Sigmoid colon (tissue), 7 donors: ENCODE data around the gene PLXNA3. TPM values are rescaled to one million over a fixed set of nuclear protein-coding genes. Genes with fewer than 3 reads are reported as not detected.
"Not testable (repeated sequence)": the region's sequence is repeated elsewhere in the genome, so short reads cannot be mapped to it uniquely, and the experiment has no call there.

Experiments used
- DNase-seq: peaks from one replicate; pipeline ENCODE4 v3.0.0-alpha.2; 2019
- H3K27ac ChIP-seq, 4 donors: fragments of 200-600 bp; sonication (generic); one replicate each; pipeline ENCODE4 v1.5.1; 2016 to 2019; ENCODE audit warnings: mild to moderate bottlenecking in 1 of 4
- H3K27me3 ChIP-seq, 3 donors: fragments of 200-600 bp; sonication (generic); one replicate each; pipeline ENCODE4 v1.5.1; 2019; ENCODE audit warnings: mild to moderate bottlenecking in 1 of 3
- H3K36me3 ChIP-seq, 4 donors: fragments of 200-600 bp; sonication (generic); one replicate each; pipeline ENCODE4 v1.5.1; 2016 to 2019
- H3K4me1 ChIP-seq, 4 donors: fragments of 200-600 bp; sonication (generic); one replicate each; pipeline ENCODE4 v1.5.1; 2017 to 2019
- H3K4me3 ChIP-seq, 4 donors: fragments of 200-600 bp; sonication (generic); one replicate each; pipeline ENCODE4 v1.5.1; 2017 to 2019; ENCODE audit warnings: mild to moderate bottlenecking in 2 of 4, moderate library complexity in 1 of 4
- H3K9me3 ChIP-seq, 4 donors: fragments of 200-600 bp in 3 of 4; sonication (generic) in 3 of 4; one replicate each; pipeline versions ENCODE4 v1.5.1 to v1.6.1; 2013 to 2019
- CTCF ChIP-seq, 4 experiments: fragments of 450-650 bp in 3 of 4; fragments of 200-600 bp in 1 of 4; IDR thresholded peaks; one replicate each; pipeline ENCODE4 v1.5.1; 2016 to 2019; ENCODE audit warnings: antibody characterized with exemption in 4 of 4, mild to moderate bottlenecking in 3 of 4, moderate library complexity in 2 of 4
- EP300 ChIP-seq, 4 donors: sonication (generic); formaldehyde crosslinking; IDR thresholded peaks; one replicate each; pipeline ENCODE4 v1.6.1; 2017; ENCODE audit warnings: antibody characterized with exemption in 4 of 4
- POLR2A ChIP-seq, 2 donors: fragments of 450-650 bp; IDR thresholded peaks; one replicate each; pipeline ENCODE4 v1.6.1; 2016; ENCODE audit warnings: antibody characterized with exemption in 2 of 2, mild to moderate bottlenecking in 2 of 2, moderate library complexity in 2 of 2
- POLR2AphosphoS5 ChIP-seq, 4 donors: sonication (generic); formaldehyde crosslinking; IDR thresholded peaks; one replicate each; pipeline ENCODE4 v1.6.1; 2017; ENCODE audit warnings: antibody characterized with exemption in 4 of 4
- WGBS, 2 donors: extraction: QIAGEN DNeasy Blood & Tissue Kit; methylation state at CpG; one replicate each; pipeline ENCODE4 v1.1.7; 2013; 5-methylcytosine and 5-hydroxymethylcytosine counted together
- intact Hi-C: fragments of 100-400 bp; cut with DNase I; formaldehyde crosslinking; loops from one replicate; pipeline ENCODE4 v1.15.1; 2023
- polyA plus RNA-seq, 3 donors: library from polyadenylated mRNA; stranded (reverse); fragments of 200-250 nt; gene quantifications; one replicate each; pipeline ENCODE4 v1.2.3, GENCODE V29; 2013
- total RNA-seq, 4 donors: library from RNA; depleted of rRNA; stranded (reverse); fragments of >200 nt; gene quantifications; one replicate each; pipeline ENCODE4 v1.1.0, GENCODE V29; 2016
- donor health status: healthy with polysubstance abuse.
- donor health status: Bipolar disorder and iron deficiency.
- donor health status: healthy.

The PLXNA3 gene
- total and polyA plus RNA-seq, 7 donors = 3.1 to 22.9 (median 6.1) TPM

- TF ChIP-seq POLR2AphosphoS5 (IDR thresholded peaks at IDR 0.05) (no peak), CTCF (IDR thresholded peaks at IDR 0.05) (no peak), EP300 (IDR thresholded peaks at IDR 0.05) (no peak), POLR2A (IDR thresholded peaks at IDR 0.05) (no peak)
- WGBS, 2 donors = 0 to 1% methylated on average over 19 of the region's 19 CpGs
- intact Hi-C loops = loop anchor here (1.0 kb wide), 1 partner anchor 26 kb away; the partner anchor contains the start of gene FAM3A
- Histone ChIP-seq H3K4me1 (peaks cover 0 to 32% (median 17%) of the 10 kb centered on the region in 4 donors), H3K36me3 (peaks cover 0 to 3% (median 0%) of the 10 kb centered on the region in 4 donors), H3K27me3 (no peaks in the 10 kb centered on the region), H3K4me3 (peak overlapping the region; percentile 41 to 77 (median 70)), H3K9me3 (no peaks in the 10 kb centered on the region), H3K27ac (peak overlapping the region; percentile 90 to 98 (median 94))
- peak; percentile 82 for DNase-seq
Observed at GRCh38 chrX:154490021-154490413, 31.9 kb downstream of the PLXNA3 start.

- Histone ChIP-seq H3K27me3 (no peaks in the 10 kb centered on the region), H3K36me3 (no peaks in the 10 kb centered on the region), H3K4me3 (peak within 1 kb of the TSS; percentile 41 to 77 (median 70)), H3K9me3 (no peaks in the 10 kb centered on the region), H3K4me1 (peaks cover 0 to 27% (median 12%) of the 10 kb centered on the region in 4 donors), H3K27ac (peak within 1 kb of the TSS; percentile 90 to 98 (median 94))
- intact Hi-C loops = loop anchor here (1.0 kb wide), 1 partner anchor 26 kb away; the partner anchor contains the start of gene FAM3A
- peak; percentile 97 for DNase-seq
- WGBS, 2 donors = 0% methylated on average over 70 to 71 of the region's 71 CpGs
- peak; percentile 88 to 91 (median 91) for TF ChIP-seq POLR2AphosphoS5 (IDR thresholded peaks at IDR 0.05)
- TF ChIP-seq POLR2A (IDR thresholded peaks at IDR 0.05) = peak; percentile 35 to 82
- TF ChIP-seq CTCF (IDR thresholded peaks at IDR 0.05) = no peak
- no peak for TF ChIP-seq EP300 (IDR thresholded peaks at IDR 0.05)
Observed at GRCh38 chrX:154490414-154491083, 32.5 kb downstream of the PLXNA3 start, which contains the start of gene SLC10A3. Gene SLC10A3 (minus strand): TSS chrX:154490629. CDS start chrX:154488940, 1,689 bp downstream.

GRCh38 chrX:154494715-154495114, 36.6 kb downstream of the PLXNA3 start:
- no peaks in the 10 kb centered on the region for H3K36me3 ChIP-seq
- TF ChIP-seq EP300 (IDR thresholded peaks at IDR 0.05) (no peak), POLR2A (IDR thresholded peaks at IDR 0.05) (no peak), CTCF (IDR thresholded peaks at IDR 0.05) (no peak), POLR2AphosphoS5 (IDR thresholded peaks at IDR 0.05) (no peak)
- WGBS, 2 donors = 83 to 90% methylated on average over 3 of the region's 3 CpGs

GRCh38 chrX:154495472-154495922, 37.4 kb downstream of the PLXNA3 start:
- intact Hi-C loops = no loop called here
- H3K9me3 ChIP-seq = no peaks in the 10 kb centered on the region
- H3K27ac ChIP-seq = no peak overlapping the region
- H3K4me3 ChIP-seq = no peak overlapping the region
- H3K27me3 ChIP-seq = no peaks in the 10 kb centered on the region
- TF ChIP-seq CTCF (IDR thresholded peaks at IDR 0.05) = no peak
- TF ChIP-seq POLR2A (IDR thresholded peaks at IDR 0.05) = no peak
- H3K36me3 ChIP-seq = no peaks in the 10 kb centered on the region
- 75 to 90% methylated on average over 6 of the region's 6 CpGs for WGBS, 2 donors
- H3K4me1 ChIP-seq = no peaks in the 10 kb centered on the region
- DNase-seq = no peak

More at GRCh38 chrX:154494715-154495114, 36.6 kb downstream of the PLXNA3 start:
- Histone ChIP-seq H3K27ac (no peak overlapping the region), H3K4me3 (no peak overlapping the region), H3K4me1 (peaks cover 0 to 2% (median 0%) of the 10 kb centered on the region in 4 donors), H3K9me3 (no peaks in the 10 kb centered on the region), H3K27me3 (no peaks in the 10 kb centered on the region)
- no peak for DNase-seq
- intact Hi-C loops = no loop called here

- H3K9me3 ChIP-seq, H3K4me1 ChIP-seq, H3K27me3 ChIP-seq, intact Hi-C loops, H3K36me3 ChIP-seq, DNase-seq, H3K4me3 ChIP-seq, H3K27ac ChIP-seq: not testable (repeated sequence)
- WGBS, 2 donors = 82 to 83% methylated on average over 4 of the region's 4 CpGs
Observed at GRCh38 chrX:154496591-154497137, 38.6 kb downstream of the PLXNA3 start.

- 59 to 84% methylated on average over 7 of the region's 7 CpGs for WGBS, 2 donors
- H3K4me3 ChIP-seq, H3K27me3 ChIP-seq, DNase-seq, H3K27ac ChIP-seq, H3K9me3 ChIP-seq, H3K4me1 ChIP-seq, intact Hi-C loops: not testable (repeated sequence)
- H3K36me3 ChIP-seq = peaks cover 0 to 15% (median 0%) of the 10 kb centered on the region in 4 donors
Observed at GRCh38 chrX:154501423-154501822, 43.3 kb downstream of the PLXNA3 start.
